22Rv1 (cell line): ENCODE data around the gene DAP3.

Experiments used
- H3K27ac ChIP-seq: fragments of 450-650 bp; 2 replicates; pipeline ENCODE4 v1.5.1; 2017
- ZFX ChIP-seq: fragments of 450-650 bp; IDR thresholded peaks from 2 replicates; pipeline ENCODE4 v1.6.1; 2017; ENCODE audit warnings: antibody characterized with exemption, borderline replicate concordance
- TF ChIP-seq, protein P1 (sequence below): fragments of 450-650 bp; IDR thresholded peaks from 2 replicates; pipeline ENCODE4 v1.5.1; 2017; ENCODE audit warnings: mild to moderate bottlenecking

The DAP3 gene

DNA sequence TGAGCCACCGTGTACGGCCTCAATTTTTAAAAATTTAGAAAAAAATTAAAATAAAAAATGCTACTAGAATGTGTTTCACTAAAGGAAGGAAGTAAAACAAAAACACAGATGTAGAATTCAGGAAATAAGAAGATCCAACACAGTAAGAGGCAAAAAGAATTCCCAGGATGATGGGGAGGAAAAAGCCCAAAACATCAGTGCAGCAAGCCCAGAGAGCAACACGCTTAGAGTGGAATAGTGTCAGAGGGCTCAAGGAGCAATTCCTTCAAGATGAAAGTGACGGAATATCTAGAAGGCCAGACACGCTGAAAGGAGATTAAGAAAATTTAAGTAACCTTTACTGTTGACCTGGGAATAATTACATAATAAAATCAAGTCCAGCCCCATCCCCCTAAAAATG is 80.4 kb downstream of the DAP3 start:
- no peak overlapping the region for H3K27ac ChIP-seq
- TF ChIP-seq, protein P1, sequence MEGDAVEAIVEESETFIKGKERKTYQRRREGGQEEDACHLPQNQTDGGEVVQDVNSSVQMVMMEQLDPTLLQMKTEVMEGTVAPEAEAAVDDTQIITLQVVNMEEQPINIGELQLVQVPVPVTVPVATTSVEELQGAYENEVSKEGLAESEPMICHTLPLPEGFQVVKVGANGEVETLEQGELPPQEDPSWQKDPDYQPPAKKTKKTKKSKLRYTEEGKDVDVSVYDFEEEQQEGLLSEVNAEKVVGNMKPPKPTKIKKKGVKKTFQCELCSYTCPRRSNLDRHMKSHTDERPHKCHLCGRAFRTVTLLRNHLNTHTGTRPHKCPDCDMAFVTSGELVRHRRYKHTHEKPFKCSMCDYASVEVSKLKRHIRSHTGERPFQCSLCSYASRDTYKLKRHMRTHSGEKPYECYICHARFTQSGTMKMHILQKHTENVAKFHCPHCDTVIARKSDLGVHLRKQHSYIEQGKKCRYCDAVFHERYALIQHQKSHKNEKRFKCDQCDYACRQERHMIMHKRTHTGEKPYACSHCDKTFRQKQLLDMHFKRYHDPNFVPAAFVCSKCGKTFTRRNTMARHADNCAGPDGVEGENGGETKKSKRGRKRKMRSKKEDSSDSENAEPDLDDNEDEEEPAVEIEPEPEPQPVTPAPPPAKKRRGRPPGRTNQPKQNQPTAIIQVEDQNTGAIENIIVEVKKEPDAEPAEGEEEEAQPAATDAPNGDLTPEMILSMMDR, result no peak
- no peak for TF ChIP-seq ZFX

DNA sequence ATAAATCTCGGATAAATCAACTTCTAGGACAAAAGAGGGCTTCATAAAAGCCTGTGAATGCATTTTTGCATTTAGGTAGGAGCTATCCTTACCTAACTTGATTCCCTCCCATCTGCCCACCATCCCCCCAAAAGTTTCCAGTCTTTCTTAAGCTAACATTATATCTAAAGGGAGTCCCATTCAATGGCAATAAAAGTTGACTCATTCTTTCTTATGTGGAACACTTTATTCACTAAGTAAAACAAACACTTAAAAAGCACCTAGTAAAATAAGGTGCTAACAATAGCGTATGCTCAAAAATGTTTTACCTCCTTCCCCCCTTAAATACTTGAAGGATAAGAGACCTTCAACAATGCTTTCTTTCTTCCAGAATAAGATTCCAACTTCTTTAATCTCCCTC is 84.3 kb downstream of the DAP3 start:
- no peak overlapping the region for H3K27ac ChIP-seq
- TF ChIP-seq ZFX, result no peak
- TF ChIP-seq, protein P1, result no peak

DNA sequence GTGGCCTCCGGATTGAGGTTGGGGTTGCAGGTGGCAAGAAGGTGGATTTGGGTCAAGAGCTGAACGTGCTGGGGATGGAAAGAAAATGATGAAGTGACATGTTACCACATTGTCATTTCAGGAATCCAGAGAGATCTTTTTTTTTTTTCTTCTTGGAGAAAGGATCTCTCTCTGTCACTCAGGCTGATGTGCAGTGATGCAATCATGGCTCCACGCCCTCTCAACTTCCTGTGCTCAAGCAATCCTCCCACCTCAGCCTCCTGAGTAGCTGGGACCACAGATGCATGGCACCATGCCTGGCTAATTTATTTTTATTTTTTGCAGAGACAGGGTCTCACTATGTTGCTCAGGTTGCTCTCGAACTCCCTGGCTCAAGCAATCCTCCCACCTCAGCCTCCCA is 87.5 kb downstream of the DAP3 start:
- no peak overlapping the region for H3K27ac ChIP-seq
- TF ChIP-seq, protein P1, result no peak
- TF ChIP-seq ZFX, result no peak

DNA sequence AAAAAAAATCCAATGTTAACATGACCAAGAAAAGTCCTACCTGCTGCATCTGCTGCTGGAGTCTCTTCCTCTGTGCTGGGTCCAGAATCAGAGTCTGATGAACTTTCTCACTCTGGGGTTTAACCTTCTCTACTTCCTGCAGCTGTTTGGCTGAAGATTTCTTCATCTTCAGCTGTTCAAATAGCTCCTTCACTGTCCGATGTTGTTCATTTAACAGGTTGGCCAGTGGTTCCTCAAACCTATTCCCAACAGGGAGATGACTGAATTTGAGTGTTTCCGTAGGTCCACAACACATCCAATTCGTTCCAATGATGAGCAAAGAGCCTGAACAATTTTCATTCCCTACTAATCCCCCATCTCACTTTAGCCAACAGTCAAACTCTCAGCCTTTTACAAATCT is 88.7 kb downstream of the DAP3 start:
- no peak overlapping the region for H3K27ac ChIP-seq
- TF ChIP-seq, protein P1, result no peak
- TF ChIP-seq ZFX, result no peak
